DMS53 treated with DMSO at 0.1 percent for 48 hours (cell line): ENCODE data around the gene NEFH.
"Not testable (repeated sequence)": the region's sequence is repeated elsewhere in the genome, so short reads cannot be mapped to it uniquely, and the experiment has no call there.

Source experiments
- DNase-seq: peaks from one replicate; lab custom pipeline; 2025; ENCODE audit not compliant: unreplicated experiment; lab: John Stamatoyannopoulos, UW

Gene NEFH

DNA sequence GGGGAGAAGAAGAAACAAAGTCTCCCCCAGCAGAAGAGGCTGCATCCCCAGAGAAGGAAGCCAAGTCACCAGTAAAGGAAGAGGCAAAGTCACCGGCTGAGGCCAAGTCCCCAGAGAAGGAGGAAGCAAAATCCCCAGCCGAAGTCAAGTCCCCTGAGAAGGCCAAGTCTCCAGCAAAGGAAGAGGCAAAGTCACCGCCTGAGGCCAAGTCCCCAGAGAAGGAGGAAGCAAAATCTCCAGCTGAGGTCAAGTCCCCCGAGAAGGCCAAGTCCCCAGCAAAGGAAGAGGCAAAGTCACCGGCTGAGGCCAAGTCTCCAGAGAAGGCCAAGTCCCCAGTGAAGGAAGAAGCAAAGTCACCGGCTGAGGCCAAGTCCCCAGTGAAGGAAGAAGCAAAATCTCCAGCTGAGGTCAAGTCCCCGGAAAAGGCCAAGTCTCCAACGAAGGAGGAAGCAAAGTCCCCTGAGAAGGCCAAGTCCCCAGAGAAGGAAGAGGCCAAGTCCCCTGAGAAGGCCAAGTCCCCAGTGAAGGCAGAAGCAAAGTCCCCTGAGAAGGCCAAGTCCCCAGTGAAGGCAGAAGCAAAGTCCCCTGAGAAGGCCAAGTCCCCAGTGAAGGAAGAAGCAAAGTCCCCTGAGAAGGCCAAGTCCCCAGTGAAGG, 9.2 kb downstream of the NEFH start:
- not testable (repeated sequence) for DNase-seq

DNA sequence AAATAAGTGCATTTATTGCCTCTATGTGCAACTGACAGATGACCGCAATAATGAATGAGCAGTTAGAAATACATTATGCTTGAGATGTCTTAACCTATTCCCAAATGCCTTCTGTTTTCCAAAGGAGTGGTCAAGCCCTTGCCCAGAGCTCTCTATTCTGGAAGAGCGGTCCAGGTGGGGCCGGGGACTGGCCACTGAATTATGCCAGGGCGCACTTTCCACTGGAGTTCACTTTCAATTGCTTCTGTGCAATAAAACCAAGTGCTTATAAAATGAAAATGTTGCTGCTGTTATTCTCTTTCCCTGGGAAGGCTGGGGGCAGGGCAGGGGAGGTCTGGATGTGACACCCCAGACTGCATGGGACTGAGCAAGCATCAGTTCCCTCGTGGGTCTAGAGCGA, 11.0 kb downstream of the NEFH start:
- no peak for DNase-seq

GRCh38 chr22:29493636-29494035, 13.6 kb downstream of the NEFH start:
- no peak for DNase-seq

DNA sequence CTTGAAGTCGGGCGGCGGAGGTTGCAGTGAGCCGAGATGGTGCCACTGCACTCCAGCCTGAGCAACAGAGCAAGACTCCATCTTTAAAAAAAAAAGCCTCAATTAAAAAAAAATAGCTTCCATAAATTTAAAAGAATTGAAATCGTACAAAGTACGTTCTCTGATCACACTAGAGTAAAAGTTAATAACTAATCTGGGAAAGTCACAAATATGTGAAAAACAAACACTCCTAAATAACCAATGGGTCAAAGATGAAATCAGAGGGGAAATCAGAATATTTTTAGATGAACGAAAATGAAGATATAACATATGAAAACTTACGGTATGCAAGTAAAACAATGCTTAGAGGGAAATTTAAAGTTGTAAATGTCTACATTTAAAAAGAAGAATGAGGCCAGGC, 19.8 kb downstream of the NEFH start:
- no peak for DNase-seq

DNA sequence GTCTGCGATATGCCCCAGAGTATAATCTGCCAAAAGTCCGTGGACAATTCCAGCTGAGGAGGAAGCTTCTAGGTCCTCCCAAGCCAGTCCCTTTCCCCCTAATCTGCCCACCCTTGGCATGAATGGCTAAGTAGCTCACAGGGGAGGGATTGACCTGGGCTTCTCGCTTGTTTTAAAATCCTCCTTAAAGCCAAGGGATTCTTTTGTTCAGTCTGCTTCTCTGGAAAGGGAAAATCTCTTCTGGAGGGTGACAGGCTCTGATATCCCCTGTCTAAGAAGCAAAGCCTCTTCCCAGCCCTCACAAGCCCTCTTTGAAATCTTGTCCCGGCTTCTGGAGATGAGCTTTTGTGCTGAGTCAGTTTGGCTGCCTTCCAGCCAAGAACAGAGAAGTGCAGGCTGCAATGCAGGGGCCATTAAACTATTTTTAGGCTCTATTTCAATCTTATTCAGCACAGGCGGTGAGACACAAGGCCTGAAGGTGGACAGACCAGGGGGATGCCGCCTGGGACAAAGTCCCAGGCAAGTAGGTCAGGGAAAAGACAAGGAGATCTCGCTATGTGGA, 23.9 kb downstream of the NEFH start:
- no peak for DNase-seq

GRCh38 chr22:29509298-29509697, 29.3 kb downstream of the NEFH start:
- no peak for DNase-seq

DNA sequence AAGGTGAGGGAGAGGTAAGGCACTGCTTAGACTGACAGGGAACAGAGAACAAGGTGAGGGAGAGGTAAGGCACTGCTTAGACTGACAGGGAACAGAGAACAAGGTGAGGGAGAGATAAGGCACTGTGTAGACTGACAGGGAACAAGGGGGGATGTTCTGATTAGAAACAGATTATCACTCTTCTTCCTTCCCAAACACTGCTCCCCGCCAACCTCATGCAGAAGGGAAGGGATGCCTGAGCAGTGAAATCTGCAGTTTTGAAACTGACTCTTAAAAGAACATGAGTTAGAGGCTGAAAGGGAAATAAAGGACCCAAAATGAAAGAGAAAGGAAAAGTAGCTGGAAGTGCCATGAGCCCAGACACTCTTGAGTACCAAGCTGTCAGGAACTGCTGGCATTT, 29.8 kb downstream of the NEFH start:
- DNase-seq, result no peak

GRCh38 chr22:29510542-29510941, 30.5 kb downstream of the NEFH start:
- no peak for DNase-seq

- DNase-seq, result no peak
These were observed 31.3 kb downstream of the NEFH start for GRCh38 chr22:29511126-29511862.

DNA sequence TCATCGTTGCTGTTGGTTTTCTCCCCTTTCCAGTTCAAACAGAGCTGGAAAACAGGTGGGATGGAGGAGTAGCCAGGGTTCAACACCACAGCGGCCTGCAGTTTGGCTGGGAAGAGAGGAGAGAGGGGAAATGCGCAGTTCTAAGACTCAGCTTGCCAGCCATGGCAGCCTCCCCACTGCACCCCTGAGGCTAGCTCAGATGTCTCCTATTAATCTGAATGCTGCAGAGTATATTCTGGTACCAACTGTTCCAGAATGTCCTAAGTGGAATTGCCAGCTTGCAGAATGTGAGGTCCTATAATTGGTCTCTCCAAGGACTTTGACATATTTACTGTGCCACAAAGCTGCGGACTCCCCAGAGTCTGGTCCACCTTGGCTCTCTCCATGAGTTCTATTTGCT, 32.0 kb downstream of the NEFH start:
- DNase-seq, result no peak

DNA sequence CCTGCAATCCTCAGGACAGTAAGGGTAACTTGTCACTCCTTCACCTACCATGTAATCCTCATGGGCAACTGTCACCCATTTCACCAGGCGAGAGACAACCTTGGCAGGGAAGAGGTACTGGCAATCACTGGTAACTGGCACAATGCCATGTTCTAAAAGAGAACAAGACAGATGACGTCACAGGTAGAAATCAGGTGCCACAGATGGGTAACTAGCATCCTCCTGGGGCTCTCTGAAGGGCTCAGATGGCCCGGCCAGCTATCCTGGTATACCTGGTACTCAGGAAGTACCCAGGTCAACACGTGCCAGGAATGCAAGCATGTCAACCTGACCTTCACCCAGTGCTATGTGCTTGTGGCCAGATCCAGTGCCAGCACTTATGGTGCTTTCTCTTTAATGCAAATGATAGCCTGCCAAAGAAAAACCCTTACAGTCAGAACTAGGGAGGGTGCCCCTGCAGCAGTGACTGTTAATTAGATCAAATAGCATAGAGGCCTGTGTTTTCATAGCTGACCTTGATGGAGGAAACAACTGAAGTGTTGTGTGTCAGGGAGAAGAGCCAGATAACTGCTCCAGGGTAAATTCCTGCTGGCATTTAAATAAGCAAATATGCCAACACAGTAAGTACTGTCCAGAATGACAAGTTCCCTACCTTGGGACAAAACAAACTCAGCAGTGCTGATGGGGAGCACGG, 37.3 kb downstream of the NEFH start:
- no peak for DNase-seq

DNA sequence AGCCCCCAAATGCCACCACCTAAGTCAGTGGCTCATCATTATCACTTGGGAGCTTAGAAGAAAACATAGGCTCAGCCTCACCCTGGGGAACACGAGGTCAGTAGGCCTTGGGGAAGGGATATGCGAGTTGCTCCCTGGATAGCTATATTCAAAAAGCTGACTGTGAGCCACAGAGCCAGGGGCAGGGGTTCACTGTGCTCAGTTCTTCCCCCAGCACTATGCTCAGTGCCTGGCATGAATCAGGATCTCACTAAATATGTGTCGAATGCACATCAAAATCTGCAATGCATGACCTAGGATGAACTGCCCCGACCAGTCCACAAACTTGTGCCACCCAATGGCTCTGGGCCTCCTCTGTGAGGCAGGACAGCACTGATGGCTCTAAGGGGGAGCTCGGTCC, 38.4 kb downstream of the NEFH start:
- no peak for DNase-seq

GRCh38 chr22:29519996-29520395, 40.0 kb downstream of the NEFH start:
- no peak for DNase-seq

DNA sequence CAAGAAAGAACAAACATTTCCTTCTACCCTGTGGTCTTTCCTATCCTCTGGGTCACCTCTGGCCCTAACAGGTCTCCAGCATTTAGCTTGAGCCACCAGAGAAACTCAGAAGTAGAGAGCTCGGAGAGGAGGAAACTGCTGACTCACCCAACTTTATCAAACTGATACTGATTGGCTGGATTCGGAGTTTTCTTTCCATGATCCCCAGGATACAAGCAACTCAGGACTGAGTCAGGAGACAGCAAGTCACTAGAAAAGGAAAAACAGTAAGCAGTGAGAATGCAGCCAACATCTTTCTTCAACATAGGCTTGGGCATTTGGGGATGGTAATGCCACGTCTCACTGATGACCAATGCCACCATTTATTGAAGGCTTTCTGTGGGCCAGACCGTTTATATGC, 40.8 kb downstream of the NEFH start:
- no peak for DNase-seq

- DNase-seq, result no peak
These were observed 41.5 kb downstream of the NEFH start for GRCh38 chr22:29521526-29521925.

DNA sequence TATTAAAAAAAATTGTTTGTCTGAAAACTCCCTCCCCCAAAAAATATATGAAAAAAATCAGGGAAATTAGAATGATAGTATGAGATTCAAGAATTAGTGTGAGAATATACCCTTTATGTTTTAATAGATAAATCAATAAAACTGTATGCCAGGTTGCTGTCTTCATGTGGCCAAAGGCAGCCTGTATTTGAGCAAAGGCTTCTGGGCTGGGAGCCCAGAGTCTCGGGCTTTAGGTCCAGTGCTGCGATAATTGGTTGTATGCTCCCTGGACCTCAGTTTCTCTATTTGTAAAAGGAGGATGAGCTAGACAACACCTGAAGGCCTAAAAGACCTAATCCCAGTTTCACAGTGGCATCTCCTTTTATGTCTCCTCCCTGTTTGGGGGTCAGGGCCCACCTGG, 43.7 kb downstream of the NEFH start:
- no peak for DNase-seq

GRCh38 chr22:29524442-29525191, 44.6 kb downstream of the NEFH start:
- no peak for DNase-seq

- DNase-seq, result no peak
These were observed 48.1 kb downstream of the NEFH start for GRCh38 chr22:29528144-29528543.

DNA sequence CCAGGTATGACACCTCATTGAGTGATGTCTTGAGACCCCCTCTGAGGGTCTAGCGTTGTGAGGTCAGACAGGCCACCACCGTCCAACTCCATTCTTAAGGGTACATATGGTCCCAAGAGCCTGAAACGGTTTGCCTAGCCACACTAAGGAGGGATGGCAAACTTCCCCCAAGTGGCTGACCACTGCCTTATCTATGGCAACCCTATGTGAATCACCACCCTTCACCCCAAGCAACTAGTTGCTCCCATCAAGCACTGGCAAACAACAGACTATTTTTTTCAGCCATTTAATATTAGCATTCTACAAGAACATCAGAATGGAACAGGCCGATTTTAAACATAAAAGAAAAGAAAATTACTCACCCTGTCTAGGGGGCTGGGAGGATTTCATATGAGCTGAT, 50.7 kb downstream of the NEFH start:
- no peak for DNase-seq

GRCh38 chr22:29531419-29531818, 51.4 kb downstream of the NEFH start:
- DNase-seq, result no peak

DNA sequence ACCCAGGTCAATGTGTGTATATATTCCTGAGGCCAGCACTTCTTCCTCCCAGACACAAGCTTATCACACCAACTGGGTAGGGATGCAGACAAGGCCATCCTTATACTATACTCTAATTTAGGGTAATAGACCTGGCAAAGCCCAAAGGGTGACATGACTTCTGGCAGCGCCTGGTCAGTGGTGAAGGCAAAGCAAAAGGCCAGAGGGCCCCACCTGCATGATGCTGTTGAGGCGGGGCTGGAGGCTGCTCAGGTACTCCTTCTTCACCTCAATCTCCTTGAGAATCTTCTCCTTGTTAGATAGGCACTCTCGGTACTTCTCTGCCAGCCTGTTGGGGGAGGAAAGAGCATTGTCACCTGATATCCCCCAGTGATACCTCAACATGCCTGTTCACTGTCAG, 56.4 kb downstream of the NEFH start:
- no peak for DNase-seq
